ENCODE data around the gene TM4SF1. TPM values are rescaled to one million over a fixed set of nuclear protein-coding genes. Genes with fewer than 3 reads are reported as not detected.

TM4SF1 gene
- total and polyA plus RNA-seq, 2 donors (not counting 1 experiment from before 2014, with no cell fraction given): not detected

DNA sequence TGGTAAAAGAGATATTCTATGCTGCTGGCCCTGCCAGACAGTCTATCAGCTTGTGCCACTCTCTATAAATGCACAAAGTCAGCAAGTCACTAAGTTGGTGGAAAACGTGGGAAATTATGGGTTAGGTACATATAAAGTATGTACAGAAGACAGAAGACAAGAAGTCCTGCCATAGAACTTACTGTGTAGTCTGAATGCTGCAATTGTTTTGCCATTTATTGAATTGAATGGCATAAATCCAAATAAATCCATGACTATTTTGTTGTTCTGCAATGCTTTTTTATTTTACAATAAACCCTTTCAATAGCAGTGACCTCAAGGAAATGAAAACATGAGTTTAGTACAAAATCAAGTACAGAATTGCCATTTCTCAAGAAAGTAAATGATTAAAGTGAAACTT lies 34.1 kb upstream of the TM4SF1 start:
- H3K4me3 ChIP-seq (ENCODE audit: control extremely low read depth in 1 of 5, extremely low read depth in 1 of 5, insufficient read depth in 1 of 5, low read depth in 2 of 5, low read length in 4 of 5): no peak overlapping the region
- H3K79me2 ChIP-seq (ENCODE audit: control insufficient read depth, insufficient read depth, low read length): no peaks in the 10 kb centered on the region
- ChIA-PET POLR2A (no interaction called here), CTCF (no interaction called here)
- no peak overlapping the region for H3K27ac ChIP-seq (ENCODE audit: low read length in 2 of 2)
- H3K27me3 Mint-ChIP-seq: no peaks in the 10 kb centered on the region
- H3K4me3 Mint-ChIP-seq: no peak overlapping the region
- WGBS (ENCODE audit: insufficient coverage): no CpG with 5 or more reads among the region's 1 CpG
- no peaks in the 10 kb centered on the region for H3K9me3 ChIP-seq (ENCODE audit: control extremely low read depth in 1 of 3, control insufficient read depth in 2 of 3, insufficient read depth in 1 of 3, low read length in 2 of 3)
- no peaks in the 10 kb centered on the region for H3K4me1 Mint-ChIP-seq
- no peak for TF ChIP-seq EZH2 (IDR thresholded peaks at IDR 0.05; ENCODE audit: borderline replicate concordance, insufficient read depth, low read depth, low read length, poor library complexity, severe bottlenecking)
- TF ChIP-seq, protein P1, sequence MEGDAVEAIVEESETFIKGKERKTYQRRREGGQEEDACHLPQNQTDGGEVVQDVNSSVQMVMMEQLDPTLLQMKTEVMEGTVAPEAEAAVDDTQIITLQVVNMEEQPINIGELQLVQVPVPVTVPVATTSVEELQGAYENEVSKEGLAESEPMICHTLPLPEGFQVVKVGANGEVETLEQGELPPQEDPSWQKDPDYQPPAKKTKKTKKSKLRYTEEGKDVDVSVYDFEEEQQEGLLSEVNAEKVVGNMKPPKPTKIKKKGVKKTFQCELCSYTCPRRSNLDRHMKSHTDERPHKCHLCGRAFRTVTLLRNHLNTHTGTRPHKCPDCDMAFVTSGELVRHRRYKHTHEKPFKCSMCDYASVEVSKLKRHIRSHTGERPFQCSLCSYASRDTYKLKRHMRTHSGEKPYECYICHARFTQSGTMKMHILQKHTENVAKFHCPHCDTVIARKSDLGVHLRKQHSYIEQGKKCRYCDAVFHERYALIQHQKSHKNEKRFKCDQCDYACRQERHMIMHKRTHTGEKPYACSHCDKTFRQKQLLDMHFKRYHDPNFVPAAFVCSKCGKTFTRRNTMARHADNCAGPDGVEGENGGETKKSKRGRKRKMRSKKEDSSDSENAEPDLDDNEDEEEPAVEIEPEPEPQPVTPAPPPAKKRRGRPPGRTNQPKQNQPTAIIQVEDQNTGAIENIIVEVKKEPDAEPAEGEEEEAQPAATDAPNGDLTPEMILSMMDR (IDR thresholded peaks at IDR 0.05): no peak
- no peak overlapping the region for H3K9ac ChIP-seq (ENCODE audit: low read length)
- ATAC-seq (ENCODE audit: low read depth): no peak
- H3K27ac Mint-ChIP-seq: no peak overlapping the region
- peaks cover 0 to 2% (median 0%) of the 10 kb centered on the region in 4 experiments for H3K27me3 ChIP-seq (replicated peaks in 1 of 4; ENCODE audit: control extremely low read depth in 1 of 4, control insufficient read depth in 3 of 4, insufficient read depth in 4 of 4, low read length in 3 of 4)
- H4K20me1 ChIP-seq (ENCODE audit: control insufficient read depth, insufficient read depth, low read length, poor library complexity, severe bottlenecking): no peaks in the 10 kb centered on the region
- H2AFZ ChIP-seq (ENCODE audit: insufficient read depth, low read depth, low read length, poor library complexity, severe bottlenecking): no peak overlapping the region
- DNase-seq: no peak
- intact Hi-C loops (cut with micrococcal nuclease): no loop called here
- no peaks in the 10 kb centered on the region for H3K36me3 ChIP-seq (replicated peaks in 1 of 2; ENCODE audit: control extremely low read depth in 1 of 2, control insufficient read depth in 1 of 2, extremely low read depth in 1 of 2, insufficient read depth in 2 of 2, low read length in 1 of 2)
- no peaks in the 10 kb centered on the region for H3K4me1 ChIP-seq (ENCODE audit: control insufficient read depth in 2 of 2, insufficient read depth in 2 of 2, low read length in 2 of 2)
- H3K9me3 Mint-ChIP-seq (ENCODE audit: insufficient read depth): no peaks in the 10 kb centered on the region
- H3K4me2 ChIP-seq (replicated peaks; ENCODE audit: low read depth, low read length, poor library complexity, severe bottlenecking): no peak overlapping the region

DNA sequence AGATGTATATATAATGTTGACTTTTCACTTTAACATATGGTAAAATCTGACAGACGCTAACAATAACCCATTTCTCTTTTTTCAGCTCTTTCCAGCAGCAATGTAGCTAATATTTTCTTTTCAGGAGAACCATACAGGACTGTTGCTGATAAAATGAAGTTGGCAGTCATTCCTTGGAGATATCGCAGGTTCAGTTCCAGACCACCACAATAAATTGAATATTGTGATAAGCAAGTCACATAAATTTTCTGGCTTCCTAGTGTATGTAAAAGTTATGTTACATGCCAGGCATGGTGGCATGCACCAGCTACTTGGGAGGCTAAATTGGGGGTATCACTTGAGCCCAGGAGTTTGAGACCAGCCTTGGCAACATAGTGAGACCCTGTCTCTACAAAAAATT lies 31.9 kb upstream of the TM4SF1 start:
- no peaks in the 10 kb centered on the region for H3K36me3 ChIP-seq (replicated peaks in 1 of 2; ENCODE audit: control extremely low read depth in 1 of 2, control insufficient read depth in 1 of 2, extremely low read depth in 1 of 2, insufficient read depth in 2 of 2, low read length in 1 of 2)
- no peaks in the 10 kb centered on the region for H3K79me2 ChIP-seq (ENCODE audit: control insufficient read depth, insufficient read depth, low read length)
- ChIA-PET POLR2A (no interaction called here), CTCF (interaction anchor here (1.5 kb wide), 1 partner anchor 10 kb away, joined by 4 read pairs; no protein-coding TSS in a partner anchor)
- no peak overlapping the region for H3K9ac ChIP-seq (ENCODE audit: low read length)
- H4K20me1 ChIP-seq (ENCODE audit: control insufficient read depth, insufficient read depth, low read length, poor library complexity, severe bottlenecking): no peaks in the 10 kb centered on the region
- Mint-ChIP-seq H3K9me3 (ENCODE audit: insufficient read depth) (no peaks in the 10 kb centered on the region), H3K4me1 (no peaks in the 10 kb centered on the region), H3K27me3 (peaks cover 7% of the 10 kb centered on the region), H3K4me3 (no peak overlapping the region), H3K27ac (no peak overlapping the region)
- H2AFZ ChIP-seq (ENCODE audit: insufficient read depth, low read depth, low read length, poor library complexity, severe bottlenecking): no peak overlapping the region
- TF ChIP-seq EZH2 (IDR thresholded peaks at IDR 0.05; ENCODE audit: borderline replicate concordance, insufficient read depth, low read depth, low read length, poor library complexity, severe bottlenecking): no peak
- TF ChIP-seq, protein P1 (IDR thresholded peaks at IDR 0.05): no peak
- intact Hi-C loops (cut with micrococcal nuclease): no loop called here
- no peaks in the 10 kb centered on the region for H3K4me1 ChIP-seq (ENCODE audit: control insufficient read depth in 2 of 2, insufficient read depth in 2 of 2, low read length in 2 of 2)
- ATAC-seq (ENCODE audit: low read depth) (no peak), DNase-seq (no peak)
- peaks cover 0 to 4% (median 1%) of the 10 kb centered on the region in 4 experiments for H3K27me3 ChIP-seq (replicated peaks in 1 of 4; ENCODE audit: control extremely low read depth in 1 of 4, control insufficient read depth in 3 of 4, insufficient read depth in 4 of 4, low read length in 3 of 4)
- WGBS (ENCODE audit: insufficient coverage): no CpG with 5 or more reads among the region's 2 CpGs
- no peak overlapping the region for H3K4me3 ChIP-seq (ENCODE audit: control extremely low read depth in 1 of 5, extremely low read depth in 1 of 5, insufficient read depth in 1 of 5, low read depth in 2 of 5, low read length in 4 of 5)
- H3K4me2 ChIP-seq (replicated peaks; ENCODE audit: low read depth, low read length, poor library complexity, severe bottlenecking): no peak overlapping the region
- no peak overlapping the region for H3K27ac ChIP-seq (ENCODE audit: low read length in 2 of 2)
- no peaks in the 10 kb centered on the region for H3K9me3 ChIP-seq (ENCODE audit: control extremely low read depth in 1 of 3, control insufficient read depth in 2 of 3, insufficient read depth in 1 of 3, low read length in 2 of 3)

Data from B cell (primary cell).